Peyer's patch (tissue), 4 donors: ENCODE data around the gene DEXI. TPM values are rescaled to one million over a fixed set of nuclear protein-coding genes. Genes with fewer than 3 reads are reported as not detected.

Source experiments
- DNase-seq, 3 donors: peaks; one replicate each; pipeline ENCODE4 v3.0.0-alpha.2; 2017 to 2019
- H3K27ac ChIP-seq, 4 donors: fragments of 200-600 bp; sonication (generic); one replicate each; pipeline ENCODE4 v1.5.1; 2016 to 2019
- H3K27me3 ChIP-seq, 2 donors: fragments of 200-600 bp; sonication (generic); one replicate each; pipeline ENCODE4 v1.5.1; 2019
- H3K36me3 ChIP-seq, 3 donors: fragments of 200-600 bp; sonication (generic); one replicate each; pipeline ENCODE4 v1.5.1; 2016 to 2019
- H3K4me1 ChIP-seq, 4 donors: fragments of 200-600 bp; sonication (generic); one replicate each; pipeline ENCODE4 v1.5.1; 2016 to 2019
- H3K4me3 ChIP-seq, 4 donors: fragments of 200-600 bp; sonication (generic); 1 replicate in 3 of 4; 2 replicates in 1 of 4; pipeline ENCODE4 v1.5.1; 2016 to 2019; ENCODE audit warnings: mild to moderate bottlenecking in 1 of 4
- H3K9me3 ChIP-seq, 4 donors: fragments of 200-600 bp; sonication (generic); one replicate each; pipeline ENCODE4 v1.5.1; 2016 to 2019; ENCODE audit warnings: mild to moderate bottlenecking in 1 of 4
- CTCF ChIP-seq, 6 experiments: fragments of 450-650 bp in 4 of 6; fragments of 200-600 bp in 2 of 6; sonication (generic) in 1 of 6; IDR thresholded peaks; one replicate each; pipeline ENCODE4 v1.5.1; 2017 to 2019; ENCODE audit warnings: antibody characterized with exemption in 6 of 6, mild to moderate bottlenecking in 3 of 6, moderate library complexity in 1 of 6
- POLR2A ChIP-seq, 2 donors: fragments of 450-650 bp; IDR thresholded peaks; one replicate each; pipeline ENCODE4 v1.5.1; 2017; ENCODE audit warnings: antibody characterized with exemption in 2 of 2, mild to moderate bottlenecking in 2 of 2, moderate library complexity in 2 of 2
- total RNA-seq, 4 donors: library from RNA; depleted of rRNA; stranded (reverse); fragments of >200 nt; gene quantifications; one replicate each; pipeline ENCODE4 v1.1.0, GENCODE V29; 2016

The DEXI gene
- total RNA-seq, 4 donors from 2014 or later = 39.8 to 69.3 (median 60.9) TPM

- H3K27ac ChIP-seq = peak overlapping the region in 2 of 4 donors; percentile 50 to 89
- no peak for DNase-seq
- H3K4me3 ChIP-seq = no peak overlapping the region
Measured at GRCh38 chr16:10889855-10890254, 52.4 kb downstream of the DEXI start.

GRCh38 chr16:10888320-10888937 lies 53.8 kb downstream of the DEXI start:
- no peak for TF ChIP-seq POLR2A (IDR thresholded peaks at IDR 0.05)
- no peak for TF ChIP-seq CTCF (IDR thresholded peaks at IDR 0.05)
- H3K9me3 ChIP-seq = no peaks in the 10 kb centered on the region
- peak in 2 of 3 donors; percentile 77 to 83 for DNase-seq
- H3K36me3 ChIP-seq = no peaks in the 10 kb centered on the region
- H3K27ac ChIP-seq = peak overlapping the region in 2 of 4 donors; percentile 50 to 89
- H3K27me3 ChIP-seq = no peaks in the 10 kb centered on the region
- H3K4me1 ChIP-seq = peaks cover 3 to 13% (median 9%) of the 10 kb centered on the region in 4 donors
- H3K4me3 ChIP-seq = peak overlapping the region in 2 of 4 donors; percentile 4 to 13

More at GRCh38 chr16:10889855-10890254, 52.4 kb downstream of the DEXI start:
- Histone ChIP-seq H3K9me3 (no peaks in the 10 kb centered on the region), H3K4me1 (peaks cover 3 to 16% (median 6%) of the 10 kb centered on the region in 4 donors), H3K27me3 (no peaks in the 10 kb centered on the region), H3K36me3 (no peaks in the 10 kb centered on the region)
- no peak for TF ChIP-seq CTCF (IDR thresholded peaks at IDR 0.05)
- TF ChIP-seq POLR2A (IDR thresholded peaks at IDR 0.05) = no peak

GRCh38 chr16:10885246-10885645 lies 57.0 kb downstream of the DEXI start:
- Histone ChIP-seq H3K4me3 (no peak overlapping the region), H3K36me3 (no peaks in the 10 kb centered on the region), H3K27ac (peak overlapping the region in 2 of 4 donors; percentile 32 to 89), H3K4me1 (peaks cover 0 to 16% (median 11%) of the 10 kb centered on the region in 4 donors), H3K27me3 (no peaks in the 10 kb centered on the region), H3K9me3 (no peaks in the 10 kb centered on the region)
- TF ChIP-seq POLR2A (IDR thresholded peaks at IDR 0.05) = no peak
- TF ChIP-seq CTCF (IDR thresholded peaks at IDR 0.05) = no peak
- DNase-seq = peak in 2 of 3 donors; percentile 50 to 64

DNA sequence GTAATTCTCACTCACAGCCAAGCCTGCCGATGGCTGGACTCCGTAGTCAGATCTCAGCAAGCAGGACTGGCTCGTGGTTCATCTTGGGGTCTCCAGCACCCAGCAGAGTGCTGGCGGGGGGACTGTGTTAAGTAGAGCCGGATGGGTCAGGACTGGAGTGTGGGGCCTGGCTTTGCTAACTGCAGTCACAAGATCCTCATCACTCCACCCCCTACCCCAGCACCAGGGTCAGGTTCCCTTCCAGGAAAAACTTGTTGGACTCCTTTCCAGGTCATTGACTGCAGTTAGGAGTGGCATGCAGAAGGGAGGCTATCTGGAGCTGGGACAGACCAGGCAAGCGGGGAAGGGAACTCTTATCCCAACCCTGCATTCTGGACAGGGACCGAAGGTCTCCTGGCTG lies 59.3 kb downstream of the DEXI start:
- H3K4me3 ChIP-seq = no peak overlapping the region

DNA sequence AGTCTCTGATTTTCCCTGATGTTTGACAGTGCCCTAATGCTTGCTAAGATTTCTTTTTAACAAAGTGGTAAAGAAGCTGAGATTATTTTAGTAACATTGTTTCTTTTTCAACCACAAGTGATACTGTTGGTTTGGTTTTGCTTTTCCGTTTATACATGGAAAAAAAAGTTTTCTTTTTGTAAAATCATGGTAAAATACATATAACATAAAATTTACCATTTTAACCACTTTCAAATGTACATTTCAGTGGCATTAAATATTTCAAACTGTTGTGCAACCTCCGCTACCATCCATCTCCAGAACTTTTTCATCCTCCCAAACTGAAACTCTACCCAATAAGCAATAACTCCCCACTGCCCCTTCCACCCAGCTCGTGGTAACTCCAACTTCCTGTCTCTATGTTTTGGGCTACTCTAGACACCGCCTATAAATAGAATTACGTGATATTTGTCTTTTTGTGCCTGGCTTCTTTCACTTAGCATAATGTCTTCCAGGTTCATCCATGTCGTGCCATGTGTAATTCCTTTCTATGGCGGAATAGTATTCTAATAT lies 60.7 kb downstream of the DEXI start:
- Histone ChIP-seq H3K27ac (peak overlapping the region in 1 of 4 donors; percentile 89), H3K4me3 (no peak overlapping the region), H3K27me3 (no peaks in the 10 kb centered on the region), H3K9me3 (no peaks in the 10 kb centered on the region), H3K4me1 (peaks cover 3 to 15% (median 8%) of the 10 kb centered on the region in 4 donors), H3K36me3 (no peaks in the 10 kb centered on the region)
- TF ChIP-seq POLR2A (IDR thresholded peaks at IDR 0.05) (no peak), CTCF (IDR thresholded peaks at IDR 0.05) (no peak)
- DNase-seq = peak in 1 of 3 donors; percentile 42

More for the DNA sequence above, 59.3 kb downstream of the DEXI start:
- DNase-seq = peak in 1 of 3 donors; percentile 58
- no peaks in the 10 kb centered on the region for H3K36me3 ChIP-seq
- H3K9me3 ChIP-seq = no peaks in the 10 kb centered on the region
- H3K27ac ChIP-seq = peak overlapping the region in 3 of 4 donors; percentile 14 to 89 (median 65)
- H3K4me1 ChIP-seq = peaks cover 3 to 15% (median 8%) of the 10 kb centered on the region in 4 donors
- TF ChIP-seq POLR2A (IDR thresholded peaks at IDR 0.05) (no peak), CTCF (IDR thresholded peaks at IDR 0.05) (no peak)
- no peaks in the 10 kb centered on the region for H3K27me3 ChIP-seq
